Central memory CD4-positive, alpha-beta T cell (primary cell): Measurements from ENCODE around the gene RHOC.
A peak's percentile ranks its signal among the peaks of the same experiment; 100 is the strongest.

Experiments used
- DNase-seq: peaks from one replicate; pipeline ENCODE4 v3.0.0; 2022

Gene RHOC

DNA sequence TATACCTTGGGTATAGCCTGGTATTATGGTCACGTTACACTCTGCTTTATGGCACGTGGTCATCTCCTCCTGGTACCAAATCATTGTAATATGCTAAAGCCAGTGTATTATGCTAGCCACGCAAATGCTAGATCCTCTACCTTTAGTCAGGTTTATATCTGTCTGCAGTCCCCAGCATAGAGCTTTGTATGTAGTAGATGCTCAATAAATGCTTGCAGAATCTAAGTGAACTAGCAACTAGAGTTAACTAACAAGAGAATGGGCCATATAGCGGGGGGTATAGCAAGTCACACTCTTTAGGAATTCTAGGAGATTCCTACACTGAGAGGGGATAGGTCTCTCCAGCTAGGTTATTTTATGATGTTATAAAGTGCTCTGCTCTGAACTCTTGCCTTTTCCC lies 29.4 kb downstream of the RHOC start:
- no peak for DNase-seq

DNA sequence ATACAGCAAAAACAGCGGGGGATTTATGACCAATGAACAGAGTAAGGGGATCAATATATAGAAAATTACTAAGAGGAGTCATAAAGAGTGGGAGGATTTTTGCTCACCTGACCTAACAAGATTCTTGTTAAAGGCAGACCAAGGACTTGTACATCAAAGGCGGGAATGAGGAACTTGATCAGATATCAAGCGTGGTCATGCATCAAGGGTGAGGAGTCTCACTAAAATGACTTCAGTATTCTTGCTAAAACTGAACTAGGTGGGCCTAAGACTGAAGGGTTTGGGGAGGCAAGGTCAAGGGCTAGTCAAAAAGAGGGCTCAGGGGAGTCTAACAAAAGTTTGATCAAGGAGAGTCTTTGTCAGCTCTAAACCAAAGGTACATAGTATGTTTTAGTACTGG lies 30.4 kb downstream of the RHOC start:
- DNase-seq = no peak

DNA sequence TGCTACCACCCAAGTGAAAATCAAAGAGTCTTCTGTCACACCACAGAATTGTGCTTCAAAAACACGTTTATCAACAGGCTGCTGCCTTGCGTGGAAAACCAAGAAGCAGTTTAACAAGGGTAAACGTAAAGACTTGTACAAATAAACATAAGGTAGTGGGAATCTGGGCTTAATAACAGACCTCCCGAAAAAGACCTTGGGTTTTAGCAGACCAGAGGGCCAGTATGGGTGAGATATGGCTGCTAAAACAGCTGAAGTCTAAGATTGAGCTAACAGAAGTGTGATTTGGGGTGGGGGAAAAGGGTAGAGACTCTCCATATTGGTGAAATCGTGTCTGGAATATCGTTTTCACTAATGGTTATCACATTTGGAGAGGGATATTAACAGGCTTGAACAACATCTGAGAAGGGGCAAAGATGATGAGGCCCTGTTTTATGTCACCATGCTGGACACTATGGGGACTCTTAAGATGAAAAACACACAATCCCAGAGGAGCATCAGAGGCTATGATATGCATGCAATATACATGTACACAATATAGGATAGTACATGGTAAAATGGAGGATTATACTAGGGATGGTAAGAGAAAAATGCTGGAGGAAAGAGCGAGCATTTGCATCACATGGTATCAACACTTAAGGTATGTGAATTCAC lies 31.1 kb downstream of the RHOC start:
- DNase-seq = no peak

DNA sequence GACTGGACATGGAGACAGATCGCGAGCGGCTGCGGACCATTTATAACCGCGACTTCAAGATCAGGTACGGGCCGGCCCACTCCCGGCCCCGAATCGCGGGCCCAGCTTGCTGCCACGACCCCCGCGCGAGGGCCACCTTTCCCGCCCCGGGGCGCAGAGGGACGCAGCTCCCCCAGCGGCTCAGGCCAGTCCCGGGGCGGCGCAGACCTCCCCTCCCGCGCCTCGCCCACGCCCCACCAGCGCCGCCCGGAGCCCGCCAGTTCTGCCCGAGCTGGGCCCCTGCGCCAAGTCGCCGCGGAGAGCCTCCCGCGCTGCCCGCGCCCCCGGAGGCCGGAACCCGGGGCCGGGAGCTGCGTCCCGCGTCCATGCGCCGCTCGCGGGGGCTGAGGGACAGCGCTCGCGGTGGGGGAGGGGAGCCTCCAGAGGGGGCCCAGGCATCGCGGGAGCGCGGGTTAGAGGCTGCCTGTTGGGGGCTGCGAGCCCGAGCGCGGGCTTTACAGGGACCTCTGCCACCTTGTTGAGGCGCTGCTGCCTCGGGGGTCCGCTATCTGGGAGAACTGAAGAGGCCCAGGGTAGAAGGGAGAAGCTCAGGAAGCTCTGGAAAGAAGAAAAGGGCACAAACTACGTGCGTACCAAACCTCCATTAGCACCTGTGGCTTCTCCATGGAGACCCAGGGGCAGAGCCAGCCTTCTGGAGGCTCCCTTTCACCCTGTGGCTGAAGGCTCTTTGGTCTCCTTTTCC lies 31.8 kb downstream of the RHOC start:
- DNase-seq = peak; percentile 28

DNA sequence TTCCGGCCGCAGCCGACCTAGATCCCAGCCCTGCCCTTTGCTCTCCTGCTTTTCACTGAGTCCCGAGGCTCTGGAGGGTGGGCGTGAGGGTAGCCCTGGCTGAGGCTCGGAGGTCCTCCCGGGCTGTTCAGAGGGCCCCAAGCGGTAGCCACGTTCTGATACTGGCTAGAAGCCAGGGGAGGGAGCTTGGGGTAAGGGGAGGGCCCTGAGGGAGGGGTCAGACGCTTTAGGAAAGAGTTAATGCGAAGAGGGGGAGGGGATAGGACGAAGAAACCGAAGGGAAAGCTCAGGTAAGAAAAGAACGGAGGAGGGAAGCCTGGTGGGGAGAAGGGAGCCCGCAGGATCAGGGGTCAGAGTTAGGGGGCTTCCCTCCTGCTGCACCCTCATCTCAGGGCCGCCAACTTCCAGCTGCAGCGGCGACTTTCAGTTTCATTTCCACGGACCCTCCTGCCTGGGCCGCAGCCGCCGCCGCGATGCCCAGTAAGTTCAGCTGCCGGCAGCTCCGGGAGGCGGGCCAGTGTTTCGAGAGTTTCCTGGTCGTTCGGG lies 32.4 kb downstream of the RHOC start, which contains the start of gene MOV10:
Gene MOV10 (plus strand): TSS at position 220 of the 546 bp plus-strand sequence. CDS start 254 bp downstream, at position 474.
- DNase-seq = peak; percentile 62

DNA sequence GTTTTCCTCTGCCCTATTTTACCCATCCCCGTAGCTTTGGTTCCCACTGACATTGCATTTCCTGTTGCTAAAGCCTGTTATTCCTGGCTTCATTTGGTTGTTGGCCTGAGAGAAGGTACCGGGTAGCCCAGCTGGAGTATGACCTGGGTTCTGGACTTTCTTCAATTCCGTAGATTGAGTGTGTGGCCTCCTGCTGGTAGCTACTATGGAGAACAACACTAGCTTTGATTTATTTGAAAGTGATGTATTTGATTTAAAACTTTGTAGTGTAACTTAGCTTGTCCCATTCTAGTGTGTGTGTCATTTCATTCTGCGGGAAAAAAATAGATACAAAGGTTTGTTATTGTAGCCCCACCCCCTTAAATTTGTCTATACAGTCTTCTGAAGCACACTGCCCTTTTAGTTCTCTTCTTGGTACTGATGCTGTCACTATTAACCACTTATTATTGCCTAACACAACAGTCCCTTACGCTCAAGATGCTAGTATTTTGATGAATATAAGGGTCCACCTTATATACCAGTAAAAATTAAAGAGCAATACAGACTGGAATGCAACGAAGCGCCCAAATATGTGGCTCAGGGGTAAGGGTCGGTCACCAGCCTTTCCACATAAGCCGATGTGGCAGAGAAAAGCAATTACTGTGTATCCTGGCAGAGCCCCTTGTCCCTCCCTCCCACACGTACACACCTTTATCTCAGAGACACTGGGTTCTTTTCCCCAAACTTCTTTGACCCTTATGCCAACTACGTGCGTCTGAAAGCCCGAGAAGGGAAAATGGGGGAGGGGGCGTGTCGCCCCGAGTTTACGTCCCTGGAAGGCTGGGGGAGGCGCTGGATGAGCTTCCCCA lies 33.1 kb downstream of the RHOC start:
- peak; percentile 33 for DNase-seq

DNA sequence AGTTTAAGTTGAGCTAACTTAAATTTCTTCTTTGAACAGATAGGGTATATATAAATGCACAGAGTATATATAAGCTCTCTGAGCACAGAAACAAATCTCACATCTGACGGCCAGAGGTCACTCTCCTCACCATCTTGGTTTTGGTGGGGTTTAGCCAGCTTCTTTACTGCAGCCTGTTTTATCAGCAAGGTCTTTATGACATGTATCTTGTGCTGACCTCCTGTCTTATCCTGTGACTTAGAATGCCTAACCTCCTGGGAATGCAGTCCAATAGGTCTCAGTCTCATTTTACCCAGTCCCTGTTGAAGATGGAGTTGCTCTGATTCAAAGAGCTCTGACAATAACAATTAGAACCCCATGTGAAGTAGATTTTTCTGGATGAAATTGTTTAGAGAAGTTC lies 34.1 kb downstream of the RHOC start:
- no peak for DNase-seq

DNA sequence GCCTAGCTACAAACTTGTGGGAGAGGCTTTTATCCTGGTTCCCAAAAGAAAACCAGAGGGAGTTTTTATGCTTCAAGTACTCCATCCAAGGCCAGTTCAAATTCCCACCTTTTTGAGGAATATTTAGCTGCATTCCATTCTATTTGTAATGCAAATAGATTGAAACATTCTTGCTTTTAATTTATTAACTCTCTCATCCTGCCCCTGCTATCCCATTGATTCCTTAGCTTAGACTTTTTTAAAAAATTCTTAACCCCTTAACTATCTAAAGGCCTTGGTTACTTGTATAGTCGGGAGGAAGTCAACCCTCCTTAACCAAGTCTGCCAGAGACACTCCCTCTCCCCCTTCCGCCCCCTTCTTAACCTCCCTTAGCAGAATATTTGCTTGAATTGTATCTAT lies 34.9 kb downstream of the RHOC start:
- DNase-seq = no peak

DNA sequence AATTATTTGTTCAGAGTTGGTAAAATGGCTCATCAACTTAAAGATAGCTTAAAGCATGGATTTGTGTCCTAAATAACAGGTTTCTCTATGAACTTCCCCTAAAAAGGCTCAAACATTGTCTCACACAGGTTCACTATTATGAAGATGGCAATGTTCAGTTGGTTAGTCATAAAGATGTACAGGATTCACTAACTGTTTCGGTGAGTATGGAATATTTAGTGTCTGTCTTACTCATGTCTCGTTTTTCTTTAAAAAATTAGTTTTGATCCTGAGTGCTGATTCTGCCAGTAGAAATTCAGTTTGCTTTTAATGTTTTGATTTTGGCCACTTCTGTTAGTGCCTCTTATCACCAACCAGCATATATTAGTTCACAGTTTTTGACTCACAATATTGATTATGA lies 40.0 kb downstream of the RHOC start:
- no peak for DNase-seq

DNA sequence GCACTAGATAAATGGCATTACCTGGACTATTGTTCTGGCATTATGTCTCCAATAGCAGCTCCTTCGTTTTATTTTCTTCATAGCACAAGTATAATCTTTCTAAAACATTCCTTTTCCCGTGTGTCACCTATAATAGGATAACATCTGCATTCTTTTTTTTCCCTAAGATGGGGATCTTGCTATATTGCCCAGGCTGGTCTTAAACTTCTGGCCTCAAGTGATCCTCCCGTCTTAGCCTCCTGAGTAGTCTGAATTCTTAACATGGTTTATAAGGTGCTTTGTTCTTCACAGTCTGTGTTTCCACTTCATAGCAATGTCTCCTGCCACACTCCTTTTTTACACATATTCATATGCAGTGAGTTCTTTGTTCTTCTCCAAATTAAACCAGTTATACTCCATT lies 41.1 kb downstream of the RHOC start:
- DNase-seq = no peak

DNA sequence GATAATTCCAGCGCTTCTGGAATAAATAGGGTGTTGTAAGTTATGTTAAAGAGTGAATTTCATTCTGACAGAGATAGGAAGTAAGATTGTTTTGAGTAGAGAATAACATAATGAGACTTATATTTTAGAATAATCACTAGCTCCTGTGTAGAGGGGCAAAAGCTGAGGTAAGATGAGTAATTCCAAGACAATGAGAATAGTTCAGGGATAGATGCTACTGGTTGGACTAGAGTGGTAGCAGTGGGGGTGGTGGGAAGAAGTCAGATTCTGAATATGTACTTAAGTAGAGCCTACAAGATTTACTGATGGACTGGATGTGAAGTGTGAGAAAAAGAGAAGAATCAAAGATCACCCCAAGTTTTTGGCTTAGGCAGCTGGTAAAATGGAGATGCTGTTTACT lies 55.7 kb downstream of the RHOC start:
- no peak for DNase-seq
